ENCODE results near the gene LMBRD1.
"Not testable (repeated sequence)": the region's sequence is repeated elsewhere in the genome, so short reads cannot be mapped to it uniquely, and the experiment has no call there.

LMBRD1 gene

DNA sequence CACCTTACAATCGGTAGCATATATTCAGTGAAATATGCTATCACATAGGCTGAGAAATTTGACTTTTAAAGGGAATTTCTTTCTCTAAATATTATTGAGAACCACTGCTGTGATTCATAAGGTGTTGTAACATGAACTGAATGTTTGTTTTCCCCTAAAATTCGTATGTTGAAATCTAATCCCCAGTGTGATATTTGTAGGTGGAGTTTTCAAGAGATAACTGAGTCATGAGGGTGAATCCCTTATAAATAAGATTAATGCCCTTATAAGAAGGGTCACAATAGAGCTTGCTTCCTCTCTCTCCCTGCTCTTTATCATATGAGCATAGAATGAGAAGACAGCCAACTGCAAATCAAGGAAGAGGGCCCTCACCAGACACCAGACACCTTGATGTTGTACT is 64.8 kb downstream of the LMBRD1 start:
- Mint-ChIP-seq H3K9me3 (no peaks in the 10 kb centered on the region), H3K36me3 (peaks cover 28% of the 10 kb centered on the region), H3K27me3 (no peaks in the 10 kb centered on the region), H3K27ac (no peak overlapping the region), H3K4me3 (no peak overlapping the region), H3K4me1 (peaks cover 19% of the 10 kb centered on the region)
- ATAC-seq: no peak

- no peak for ATAC-seq
- Mint-ChIP-seq H3K4me3 (no peak overlapping the region), H3K4me1 (peaks cover 33% of the 10 kb centered on the region), H3K27ac (no peak overlapping the region), H3K27me3 (no peaks in the 10 kb centered on the region), H3K36me3 (peaks cover 29% of the 10 kb centered on the region), H3K9me3 (peaks cover 10% of the 10 kb centered on the region)
Measured at GRCh38 chr6:69729870-69730449, 66.8 kb downstream of the LMBRD1 start.

GRCh38 chr6:69722683-69723082 is 74.1 kb downstream of the LMBRD1 start:
- H3K27ac Mint-ChIP-seq: no peak overlapping the region
- peaks cover 58% of the 10 kb centered on the region for H3K36me3 Mint-ChIP-seq
- H3K4me1 Mint-ChIP-seq: peaks cover 45% of the 10 kb centered on the region
- no peak overlapping the region for H3K4me3 Mint-ChIP-seq
- ATAC-seq: no peak
- peaks cover 14% of the 10 kb centered on the region for H3K9me3 Mint-ChIP-seq
- no peaks in the 10 kb centered on the region for H3K27me3 Mint-ChIP-seq

DNA sequence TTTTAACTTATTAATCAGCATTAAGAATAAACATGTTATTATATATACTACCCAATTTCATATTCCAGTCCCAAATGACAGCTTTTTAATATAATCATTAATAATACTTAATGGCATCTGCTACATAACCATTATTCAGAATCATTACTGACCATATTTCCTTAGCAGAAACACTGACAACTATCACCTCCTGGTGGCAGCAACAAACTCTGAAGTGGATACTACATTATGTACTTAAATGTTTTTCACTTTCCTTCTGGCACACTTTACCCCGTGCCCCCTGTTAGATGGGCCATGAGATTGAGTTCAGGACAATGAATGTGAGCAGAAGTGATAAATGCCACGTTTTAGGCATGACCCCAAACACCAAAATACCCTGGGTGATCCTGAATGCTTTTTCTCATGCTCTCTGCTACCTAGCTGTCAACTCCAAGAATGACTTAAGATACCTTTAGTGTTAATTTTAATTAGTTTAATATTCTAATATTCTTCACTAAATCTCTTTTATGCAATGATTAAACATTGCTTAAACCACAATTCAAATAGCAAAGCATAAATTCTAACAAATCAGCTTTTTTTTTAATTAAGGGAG is 77.1 kb downstream of the LMBRD1 start:
- no peak for ATAC-seq
- peaks cover 4% of the 10 kb centered on the region for H3K9me3 Mint-ChIP-seq
- no peak overlapping the region for H3K27ac Mint-ChIP-seq
- H3K4me3 Mint-ChIP-seq: no peak overlapping the region
- peaks cover 57% of the 10 kb centered on the region for H3K36me3 Mint-ChIP-seq
- peaks cover 28% of the 10 kb centered on the region for H3K4me1 Mint-ChIP-seq
- no peaks in the 10 kb centered on the region for H3K27me3 Mint-ChIP-seq

- Mint-ChIP-seq H3K4me1 (peaks cover 10% of the 10 kb centered on the region), H3K27me3 (no peaks in the 10 kb centered on the region), H3K27ac (no peak overlapping the region), H3K4me3 (no peak overlapping the region), H3K36me3 (peaks cover 38% of the 10 kb centered on the region), H3K9me3 (no peaks in the 10 kb centered on the region)
- ATAC-seq: no peak
Measured at GRCh38 chr6:69706724-69707123, 90.1 kb downstream of the LMBRD1 start.

- Mint-ChIP-seq H3K36me3 (peaks cover 38% of the 10 kb centered on the region), H3K27ac (no peak overlapping the region), H3K9me3 (no peaks in the 10 kb centered on the region), H3K27me3 (no peaks in the 10 kb centered on the region), H3K4me1 (peaks cover 7% of the 10 kb centered on the region), H3K4me3 (no peak overlapping the region)
- ATAC-seq: no peak
Measured at GRCh38 chr6:69705954-69706353, 90.9 kb downstream of the LMBRD1 start.

DNA sequence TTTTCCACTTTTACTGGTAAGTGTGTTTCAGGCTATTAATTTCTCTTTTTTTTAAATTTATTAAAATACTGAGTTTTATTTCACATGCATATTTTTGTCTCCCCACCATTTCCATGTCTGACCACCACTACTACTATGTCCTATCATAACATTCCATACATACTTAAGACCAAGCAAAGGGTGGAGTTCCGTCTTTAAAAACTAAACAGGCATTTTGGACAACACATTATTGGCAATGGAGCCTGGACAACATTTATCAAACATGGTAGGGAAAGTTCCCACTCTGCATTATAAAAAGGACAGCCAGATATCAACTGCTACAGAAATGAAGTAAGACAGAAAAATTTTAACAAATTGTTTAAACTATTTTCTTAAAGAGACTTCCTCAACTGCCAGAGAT is 91.9 kb downstream of the LMBRD1 start:
- Mint-ChIP-seq H3K4me1 (peaks cover 5% of the 10 kb centered on the region), H3K27me3 (no peaks in the 10 kb centered on the region), H3K27ac (no peak overlapping the region), H3K36me3 (peaks cover 34% of the 10 kb centered on the region), H3K9me3 (no peaks in the 10 kb centered on the region), H3K4me3 (no peak overlapping the region)
- ATAC-seq: no peak

DNA sequence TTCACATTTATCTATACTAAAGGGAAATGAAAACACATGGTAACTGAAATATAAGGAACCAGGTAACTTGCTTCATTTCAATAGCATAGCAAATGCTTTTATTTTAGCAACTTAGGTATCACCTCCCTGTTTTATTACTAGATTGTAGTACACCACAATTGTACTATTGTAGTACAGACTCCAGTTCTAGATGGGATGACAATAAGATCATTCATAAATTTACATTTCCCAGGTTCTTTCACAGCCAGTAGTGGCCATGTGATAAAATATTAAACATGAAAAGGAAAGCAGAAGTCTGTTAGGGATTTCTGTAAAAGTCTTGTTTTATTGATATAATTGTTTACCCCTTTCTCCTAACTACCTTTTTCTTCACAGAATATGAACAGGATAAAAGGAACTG is 97.2 kb downstream of the LMBRD1 start:
- Mint-ChIP-seq H3K9me3 (no peaks in the 10 kb centered on the region), H3K4me3 (no peak overlapping the region), H3K27me3 (no peaks in the 10 kb centered on the region), H3K4me1 (peaks cover 8% of the 10 kb centered on the region), H3K27ac (no peak overlapping the region), H3K36me3 (peaks cover 35% of the 10 kb centered on the region)
- ATAC-seq: no peak

DNA sequence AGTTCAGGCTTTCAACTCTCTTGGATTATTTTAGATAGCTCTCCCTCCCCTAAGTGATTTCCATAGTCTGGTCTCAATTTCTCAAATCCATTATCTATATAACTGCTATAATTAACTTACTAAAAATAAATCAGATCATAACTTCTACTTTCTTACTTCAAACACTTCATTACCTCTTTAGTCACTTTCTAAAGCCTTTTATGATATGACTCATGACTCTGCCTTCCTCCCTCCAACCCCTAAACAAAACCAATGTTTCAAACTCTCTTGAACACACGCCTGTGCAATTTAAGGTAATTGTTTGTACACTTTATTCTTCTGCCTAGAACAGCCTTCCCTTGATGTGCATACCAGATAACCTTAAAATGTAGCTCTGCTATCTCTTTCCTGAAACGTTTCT is 100.5 kb downstream of the LMBRD1 start:
- Mint-ChIP-seq H3K9me3 (no peaks in the 10 kb centered on the region), H3K27ac (peak overlapping the region; percentile 18), H3K36me3 (peaks cover 48% of the 10 kb centered on the region), H3K4me3 (no peak overlapping the region), H3K4me1 (peaks cover 13% of the 10 kb centered on the region), H3K27me3 (no peaks in the 10 kb centered on the region)
- no peak for ATAC-seq

- ATAC-seq: no peak
- no peak overlapping the region for H3K4me3 Mint-ChIP-seq
- H3K36me3 Mint-ChIP-seq: peaks cover 70% of the 10 kb centered on the region
- no peaks in the 10 kb centered on the region for H3K9me3 Mint-ChIP-seq
- peaks cover 13% of the 10 kb centered on the region for H3K4me1 Mint-ChIP-seq
- H3K27me3 Mint-ChIP-seq: no peaks in the 10 kb centered on the region
- no peak overlapping the region for H3K27ac Mint-ChIP-seq
Measured at GRCh38 chr6:69693762-69694161, 103.0 kb downstream of the LMBRD1 start.

DNA sequence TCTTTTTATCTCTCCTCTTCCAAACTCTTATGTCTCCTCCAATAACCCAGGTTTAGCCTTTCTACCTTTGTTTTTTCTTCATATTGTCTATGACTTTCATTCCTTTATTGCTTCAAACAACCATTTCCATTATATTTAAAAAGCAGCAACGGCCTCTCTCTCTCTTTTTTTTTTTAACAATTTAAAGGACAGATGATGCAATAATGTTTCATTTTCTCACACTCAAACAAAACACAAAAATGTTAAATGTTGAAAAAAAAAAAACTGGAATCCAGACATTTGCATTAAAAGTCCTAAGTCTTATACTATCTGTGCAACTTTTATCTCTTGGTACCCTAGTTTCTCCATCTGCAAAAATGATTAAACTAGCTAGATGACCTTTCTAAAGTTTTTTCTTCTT is 105.8 kb downstream of the LMBRD1 start:
- no peak for ATAC-seq
- H3K9me3 Mint-ChIP-seq: no peaks in the 10 kb centered on the region
- H3K27ac Mint-ChIP-seq: peak overlapping the region; percentile 16
- peaks cover 13% of the 10 kb centered on the region for H3K4me1 Mint-ChIP-seq
- peaks cover 68% of the 10 kb centered on the region for H3K36me3 Mint-ChIP-seq
- no peaks in the 10 kb centered on the region for H3K27me3 Mint-ChIP-seq
- H3K4me3 Mint-ChIP-seq: no peak overlapping the region

GRCh38 chr6:69680302-69680701 is 116.5 kb downstream of the LMBRD1 start:
- ATAC-seq: no peak
- Mint-ChIP-seq H3K9me3 (no peaks in the 10 kb centered on the region), H3K27ac (no peak overlapping the region), H3K4me3 (no peak overlapping the region), H3K36me3 (peaks cover 39% of the 10 kb centered on the region), H3K27me3 (no peaks in the 10 kb centered on the region), H3K4me1 (peaks cover 6% of the 10 kb centered on the region)

DNA sequence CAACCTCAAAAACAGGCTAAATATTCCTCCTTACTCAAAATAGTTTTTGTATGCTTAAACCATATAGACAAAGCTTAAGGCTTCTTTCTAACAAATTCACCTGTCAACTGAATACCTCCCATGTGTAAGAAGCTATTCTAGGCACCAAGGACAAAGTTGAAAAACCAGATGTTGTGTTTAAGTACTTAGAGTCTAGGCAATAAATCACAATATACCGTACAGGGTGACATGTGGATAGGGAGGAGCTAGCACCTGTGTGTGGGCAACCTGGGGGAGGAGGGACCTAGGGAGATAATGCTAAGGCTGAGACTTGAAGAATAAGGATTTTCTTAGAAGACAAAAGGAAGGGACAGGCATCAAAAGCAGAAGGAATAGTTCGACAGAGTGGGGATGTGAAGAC is 123.5 kb downstream of the LMBRD1 start:
- Mint-ChIP-seq H3K4me1 (no peaks in the 10 kb centered on the region), H3K27me3 (no peaks in the 10 kb centered on the region), H3K27ac (no peak overlapping the region), H3K36me3 (peaks cover 67% of the 10 kb centered on the region), H3K4me3 (no peak overlapping the region), H3K9me3 (no peaks in the 10 kb centered on the region)
- no peak for ATAC-seq

DNA sequence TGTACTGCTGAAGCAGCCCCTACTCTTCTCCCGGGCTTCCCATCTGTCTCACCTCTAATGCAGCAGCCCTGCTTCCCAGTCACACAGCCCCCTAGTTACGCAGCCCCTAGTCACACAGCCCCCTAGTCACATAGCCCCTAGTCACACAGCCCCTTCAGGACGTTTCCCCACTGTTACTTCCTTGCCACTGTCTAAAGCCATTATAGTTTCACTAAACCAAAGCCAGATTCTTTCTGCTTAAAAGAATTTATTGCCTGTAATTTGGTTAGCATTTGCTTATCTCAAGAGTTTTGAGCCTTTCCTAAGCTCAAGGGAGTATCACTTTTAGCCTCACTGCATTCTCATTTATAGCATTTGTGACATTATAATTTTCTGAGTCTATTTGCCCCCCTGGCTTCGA is 127.9 kb downstream of the LMBRD1 start:
- peaks cover 15% of the 10 kb centered on the region for H3K4me1 Mint-ChIP-seq
- no peak overlapping the region for H3K4me3 Mint-ChIP-seq
- no peak for ATAC-seq
- H3K27me3 Mint-ChIP-seq: no peaks in the 10 kb centered on the region
- H3K9me3 Mint-ChIP-seq: no peaks in the 10 kb centered on the region
- no peak overlapping the region for H3K27ac Mint-ChIP-seq
- peaks cover 29% of the 10 kb centered on the region for H3K36me3 Mint-ChIP-seq

DNA sequence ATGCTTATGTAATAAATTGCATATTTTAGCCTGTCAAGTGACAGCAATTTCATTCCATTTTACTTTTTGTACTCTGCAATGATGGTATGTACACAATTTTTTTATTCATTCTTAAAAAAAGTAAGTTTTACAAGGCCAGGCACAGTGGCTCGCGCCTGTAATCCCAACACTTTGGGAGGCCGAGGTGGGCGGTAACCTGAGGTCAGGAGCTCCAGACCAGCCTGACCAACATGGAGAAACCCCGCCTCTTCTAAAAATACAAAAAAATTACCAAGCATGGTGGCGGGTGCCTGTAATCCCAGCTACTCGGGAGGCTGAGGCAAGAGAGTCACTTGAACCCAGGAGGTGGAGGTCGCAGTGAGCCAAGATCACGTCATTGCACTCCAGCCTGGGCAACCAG is 130.0 kb downstream of the LMBRD1 start:
- not testable (repeated sequence) for H3K27me3 Mint-ChIP-seq, H3K27ac Mint-ChIP-seq, H3K9me3 Mint-ChIP-seq, H3K4me3 Mint-ChIP-seq, ATAC-seq
- Mint-ChIP-seq H3K4me1 (peaks cover 15% of the 10 kb centered on the region), H3K36me3 (peaks cover 10% of the 10 kb centered on the region)

DNA sequence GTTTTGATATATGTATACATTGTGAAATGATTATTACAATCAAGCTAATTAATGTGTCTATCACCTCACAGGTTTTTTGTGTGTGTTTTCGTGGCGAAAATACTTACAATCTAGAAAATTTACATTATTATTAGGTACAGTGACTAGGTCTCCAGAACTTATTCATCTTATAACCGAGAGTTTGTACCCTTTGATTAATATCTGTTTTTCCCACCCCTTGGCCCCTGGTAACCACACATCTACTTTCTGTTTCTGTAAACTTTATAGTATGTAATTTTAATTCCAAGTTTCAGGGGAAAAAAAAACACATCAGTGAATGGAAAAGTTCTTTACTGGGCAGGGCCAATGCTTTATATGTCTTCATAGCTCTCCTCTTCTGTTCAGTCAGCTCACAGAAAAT is 131.4 kb downstream of the LMBRD1 start:
- Mint-ChIP-seq H3K4me1 (peaks cover 15% of the 10 kb centered on the region), H3K27ac (no peak overlapping the region), H3K9me3 (no peaks in the 10 kb centered on the region), H3K27me3 (no peaks in the 10 kb centered on the region), H3K36me3 (no peaks in the 10 kb centered on the region), H3K4me3 (no peak overlapping the region)
- ATAC-seq: no peak
